Thyroid gland (tissue), 4 donors: ENCODE measurements around the gene EMC6.
A peak's percentile ranks its signal among the peaks of the same experiment; 100 is the strongest.

Experiments used
- POLR2A ChIP-seq, 2 donors: fragments of 450-650 bp; IDR thresholded peaks; one replicate each; pipeline ENCODE4 v1.6.1; 2017; ENCODE audit warnings: antibody characterized with exemption in 2 of 2, mild to moderate bottlenecking in 2 of 2, moderate library complexity in 1 of 2
- TF ChIP-seq, protein P1 (sequence below), 6 experiments: fragments of 200-600 bp in 3 of 6; fragments of 450-650 bp in 3 of 6; sonication (generic) in 3 of 6; IDR thresholded peaks; one replicate each; pipeline ENCODE4 v1.5.1; 2016 to 2019; ENCODE audit warnings: antibody characterized with exemption in 6 of 6, mild to moderate bottlenecking in 2 of 6, inconsistent platforms in 1 of 6, moderate library complexity in 1 of 6

DNA sequence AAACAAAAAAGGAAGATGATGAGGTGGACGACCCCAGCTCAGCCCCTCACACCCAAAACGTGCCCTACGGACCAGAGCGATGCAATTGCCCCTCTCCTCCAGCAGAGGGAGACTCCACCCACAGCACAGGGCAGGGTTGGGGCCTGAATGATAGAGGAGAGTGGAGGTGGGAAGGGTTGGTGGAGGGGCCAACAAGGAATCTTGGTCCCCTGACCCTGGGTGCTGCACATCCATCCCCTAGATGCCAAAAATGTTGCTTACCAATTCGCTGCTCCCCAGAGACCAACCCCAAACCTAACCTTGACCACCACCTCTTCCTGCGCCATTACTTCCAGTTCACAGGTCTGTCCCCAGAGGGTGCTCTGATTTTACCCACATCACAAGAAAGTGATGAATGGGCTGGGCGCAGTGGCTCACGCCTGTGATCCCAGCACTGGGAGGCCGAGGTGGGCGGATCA is 14.5 kb downstream of the EMC6 start:
- TF ChIP-seq, protein P1, sequence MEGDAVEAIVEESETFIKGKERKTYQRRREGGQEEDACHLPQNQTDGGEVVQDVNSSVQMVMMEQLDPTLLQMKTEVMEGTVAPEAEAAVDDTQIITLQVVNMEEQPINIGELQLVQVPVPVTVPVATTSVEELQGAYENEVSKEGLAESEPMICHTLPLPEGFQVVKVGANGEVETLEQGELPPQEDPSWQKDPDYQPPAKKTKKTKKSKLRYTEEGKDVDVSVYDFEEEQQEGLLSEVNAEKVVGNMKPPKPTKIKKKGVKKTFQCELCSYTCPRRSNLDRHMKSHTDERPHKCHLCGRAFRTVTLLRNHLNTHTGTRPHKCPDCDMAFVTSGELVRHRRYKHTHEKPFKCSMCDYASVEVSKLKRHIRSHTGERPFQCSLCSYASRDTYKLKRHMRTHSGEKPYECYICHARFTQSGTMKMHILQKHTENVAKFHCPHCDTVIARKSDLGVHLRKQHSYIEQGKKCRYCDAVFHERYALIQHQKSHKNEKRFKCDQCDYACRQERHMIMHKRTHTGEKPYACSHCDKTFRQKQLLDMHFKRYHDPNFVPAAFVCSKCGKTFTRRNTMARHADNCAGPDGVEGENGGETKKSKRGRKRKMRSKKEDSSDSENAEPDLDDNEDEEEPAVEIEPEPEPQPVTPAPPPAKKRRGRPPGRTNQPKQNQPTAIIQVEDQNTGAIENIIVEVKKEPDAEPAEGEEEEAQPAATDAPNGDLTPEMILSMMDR (IDR thresholded peaks at IDR 0.05): peak; percentile 58 to 90 (median 60)
- TF ChIP-seq POLR2A (IDR thresholded peaks at IDR 0.05): no peak
